RWPE2 (cell line): Measurements from ENCODE around the gene MPZL3.
"Not testable (repeated sequence)": the region's sequence is repeated elsewhere in the genome, so short reads cannot be mapped to it uniquely, and the experiment has no call there.

ENCODE experiments used
- ATAC-seq: fragments of 200-7000 bp; cut with Tn5 transposase; 3 replicates; pipeline ENCODE4 v1.9.1; 2021; ENCODE audit warnings: low read depth
- DNase-seq: peaks from one replicate; pipeline ENCODE4 v3.0.0-alpha.2; 2020; ENCODE audit warnings: low spot score
- H3K27ac ChIP-seq: fragments of 450-650 bp; 2 replicates; pipeline ENCODE4 v1.5.1; 2017; ENCODE audit warnings: mild to moderate bottlenecking; ENCODE audit not compliant: poor library complexity, severe bottlenecking
- H3K27me3 ChIP-seq: fragments of 250-450 bp; sonication (Bioruptor Pico); 2 replicates; pipeline ENCODE4 v1.5.1; 2021; ENCODE audit warnings: mild to moderate bottlenecking, moderate library complexity; ENCODE audit not compliant: insufficient read depth, poor library complexity, severe bottlenecking
- H3K36me3 ChIP-seq: fragments of 250-450 bp; sonication (Bioruptor Pico); 2 replicates; pipeline ENCODE4 v1.5.1; 2020; ENCODE audit warnings: low read depth, mild to moderate bottlenecking, moderate library complexity
- H3K4me1 ChIP-seq: fragments of 250-450 bp; sonication (Bioruptor Pico); 2 replicates; pipeline ENCODE4 v1.5.1; 2021; ENCODE audit warnings: mild to moderate bottlenecking, moderate library complexity; ENCODE audit not compliant: insufficient read depth, poor library complexity, severe bottlenecking
- H3K4me3 ChIP-seq: fragments of 250-450 bp; sonication (Bioruptor Pico); 2 replicates; pipeline ENCODE4 v1.5.1; 2021; ENCODE audit warnings: mild to moderate bottlenecking, moderate library complexity; ENCODE audit not compliant: severe bottlenecking
- H3K9me3 ChIP-seq: fragments of 250-450 bp; sonication (Bioruptor Pico); 2 replicates; pipeline ENCODE4 v1.5.1; 2021; ENCODE audit warnings: mild to moderate bottlenecking, moderate library complexity; ENCODE audit not compliant: severe bottlenecking
- TF ChIP-seq, protein P1 (sequence below): fragments of 450-650 bp; IDR thresholded peaks from one replicate; pipeline ENCODE4 v1.5.1; 2017; ENCODE audit warnings: mild to moderate bottlenecking, moderate library complexity; ENCODE audit not compliant: poor library complexity, severe bottlenecking

The MPZL3 gene

GRCh38 chr11:118199135-118199534, 53.0 kb downstream of the MPZL3 start:
- DNase-seq: no peak
- Histone ChIP-seq H3K27ac (no peak overlapping the region), H3K4me1 (peaks cover 10% of the 10 kb centered on the region), H3K9me3 (no peaks in the 10 kb centered on the region), H3K4me3 (no peak overlapping the region), H3K36me3 (no peaks in the 10 kb centered on the region), H3K27me3 (no peaks in the 10 kb centered on the region)
- no peak for ATAC-seq
- TF ChIP-seq, protein P1, sequence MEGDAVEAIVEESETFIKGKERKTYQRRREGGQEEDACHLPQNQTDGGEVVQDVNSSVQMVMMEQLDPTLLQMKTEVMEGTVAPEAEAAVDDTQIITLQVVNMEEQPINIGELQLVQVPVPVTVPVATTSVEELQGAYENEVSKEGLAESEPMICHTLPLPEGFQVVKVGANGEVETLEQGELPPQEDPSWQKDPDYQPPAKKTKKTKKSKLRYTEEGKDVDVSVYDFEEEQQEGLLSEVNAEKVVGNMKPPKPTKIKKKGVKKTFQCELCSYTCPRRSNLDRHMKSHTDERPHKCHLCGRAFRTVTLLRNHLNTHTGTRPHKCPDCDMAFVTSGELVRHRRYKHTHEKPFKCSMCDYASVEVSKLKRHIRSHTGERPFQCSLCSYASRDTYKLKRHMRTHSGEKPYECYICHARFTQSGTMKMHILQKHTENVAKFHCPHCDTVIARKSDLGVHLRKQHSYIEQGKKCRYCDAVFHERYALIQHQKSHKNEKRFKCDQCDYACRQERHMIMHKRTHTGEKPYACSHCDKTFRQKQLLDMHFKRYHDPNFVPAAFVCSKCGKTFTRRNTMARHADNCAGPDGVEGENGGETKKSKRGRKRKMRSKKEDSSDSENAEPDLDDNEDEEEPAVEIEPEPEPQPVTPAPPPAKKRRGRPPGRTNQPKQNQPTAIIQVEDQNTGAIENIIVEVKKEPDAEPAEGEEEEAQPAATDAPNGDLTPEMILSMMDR: no peak

- ATAC-seq: peak; percentile 75
- Histone ChIP-seq H3K4me3 (no peak overlapping the region), H3K27ac (no peak overlapping the region), H3K9me3 (no peaks in the 10 kb centered on the region), H3K27me3 (no peaks in the 10 kb centered on the region), H3K4me1 (peaks cover 10% of the 10 kb centered on the region), H3K36me3 (no peaks in the 10 kb centered on the region)
- no peak for DNase-seq
- TF ChIP-seq, protein P1: peak; percentile 94
Measured at GRCh38 chr11:118198370-118198769, 53.8 kb downstream of the MPZL3 start.

DNA sequence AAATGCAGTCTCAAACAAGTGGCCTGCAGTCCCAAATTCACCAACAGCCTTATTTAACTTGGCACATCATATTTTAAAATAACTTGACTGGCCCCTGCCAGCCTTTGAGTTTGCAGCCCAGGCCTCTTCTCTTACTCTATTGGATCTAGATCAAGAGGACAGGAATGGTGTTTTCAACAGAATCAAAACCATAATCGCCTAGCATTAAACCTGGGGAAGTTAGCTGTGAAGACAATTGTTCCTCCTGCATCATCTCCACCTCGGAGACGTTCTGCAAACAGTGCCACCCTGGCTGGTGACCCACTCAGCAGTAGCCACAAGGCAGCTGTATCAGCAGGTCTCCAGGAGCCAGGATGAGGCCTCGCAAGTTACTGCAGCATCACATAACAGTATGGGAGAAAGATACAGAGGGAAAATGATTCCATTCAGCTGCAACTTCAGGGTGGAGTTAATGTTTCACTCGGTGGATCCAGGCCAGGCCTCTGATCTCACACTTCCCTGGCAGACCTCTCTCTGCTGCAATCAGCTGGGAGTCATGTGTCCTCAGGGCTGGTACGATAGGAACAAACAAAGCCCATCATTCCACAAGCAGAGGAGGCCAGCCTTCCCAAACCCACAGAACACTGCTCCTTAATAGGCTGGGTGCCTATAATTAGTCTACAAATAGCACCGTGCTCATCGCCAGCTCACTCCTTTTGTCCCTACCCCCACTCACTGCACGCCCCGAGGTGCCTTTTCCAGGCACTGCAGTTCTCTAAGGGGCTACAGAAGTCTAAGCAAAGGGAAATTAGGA, 57.1 kb downstream of the MPZL3 start:
- Histone ChIP-seq H3K36me3 (no peaks in the 10 kb centered on the region), H3K27ac (no peak overlapping the region), H3K9me3 (no peaks in the 10 kb centered on the region), H3K27me3 (no peaks in the 10 kb centered on the region), H3K4me3 (no peak overlapping the region), H3K4me1 (peaks cover 10% of the 10 kb centered on the region)
- TF ChIP-seq, protein P1: no peak
- DNase-seq: no peak
- ATAC-seq: peak; percentile 93

DNA sequence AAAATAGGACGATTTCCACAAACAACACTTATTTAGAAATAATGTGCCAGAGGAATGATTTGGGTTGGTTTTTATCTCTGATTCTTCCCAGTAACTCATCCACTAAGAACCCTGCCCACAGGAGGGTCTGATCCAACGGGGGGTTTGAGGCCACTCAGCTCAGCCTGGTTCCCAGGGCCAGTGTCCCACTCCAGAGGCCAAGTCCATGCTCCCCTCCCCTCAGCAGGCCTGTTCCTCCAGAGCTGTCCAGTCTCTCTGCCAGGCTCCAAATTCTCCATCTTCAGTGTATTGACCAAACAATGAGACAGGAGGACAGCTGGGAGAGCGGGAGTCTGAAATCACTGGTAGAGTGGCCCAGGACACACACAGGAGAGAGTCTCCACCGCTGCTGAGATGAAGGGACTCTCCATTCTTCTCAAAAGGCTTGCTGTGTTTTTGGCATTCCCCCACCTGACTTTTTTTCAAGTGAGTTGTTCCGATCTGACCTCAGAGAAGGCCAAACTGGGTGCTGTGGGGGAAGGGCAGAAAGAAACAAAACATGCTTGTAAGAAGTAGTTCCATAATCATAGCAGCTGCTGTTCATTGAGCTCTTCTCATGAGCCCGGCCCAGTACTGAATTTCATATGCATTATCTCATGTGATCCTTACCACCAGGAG, 58.1 kb downstream of the MPZL3 start:
- Histone ChIP-seq H3K36me3 (no peaks in the 10 kb centered on the region), H3K27me3 (no peaks in the 10 kb centered on the region), H3K9me3 (no peaks in the 10 kb centered on the region), H3K4me3 (no peak overlapping the region), H3K4me1 (peaks cover 10% of the 10 kb centered on the region), H3K27ac (no peak overlapping the region)
- TF ChIP-seq, protein P1: no peak
- no peak for DNase-seq
- ATAC-seq: no peak

GRCh38 chr11:118192817-118193216, 59.3 kb downstream of the MPZL3 start:
- H3K27me3 ChIP-seq, H3K4me3 ChIP-seq, H3K36me3 ChIP-seq, ATAC-seq, H3K4me1 ChIP-seq, H3K27ac ChIP-seq, DNase-seq, H3K9me3 ChIP-seq: not testable (repeated sequence)

GRCh38 chr11:118190942-118191506, 61.1 kb downstream of the MPZL3 start:
- not testable (repeated sequence) for H3K4me1 ChIP-seq, H3K27ac ChIP-seq, H3K36me3 ChIP-seq, H3K27me3 ChIP-seq, H3K9me3 ChIP-seq, DNase-seq, H3K4me3 ChIP-seq, ATAC-seq
